ENCODE data around the gene PKDREJ.

The PKDREJ gene

DNA sequence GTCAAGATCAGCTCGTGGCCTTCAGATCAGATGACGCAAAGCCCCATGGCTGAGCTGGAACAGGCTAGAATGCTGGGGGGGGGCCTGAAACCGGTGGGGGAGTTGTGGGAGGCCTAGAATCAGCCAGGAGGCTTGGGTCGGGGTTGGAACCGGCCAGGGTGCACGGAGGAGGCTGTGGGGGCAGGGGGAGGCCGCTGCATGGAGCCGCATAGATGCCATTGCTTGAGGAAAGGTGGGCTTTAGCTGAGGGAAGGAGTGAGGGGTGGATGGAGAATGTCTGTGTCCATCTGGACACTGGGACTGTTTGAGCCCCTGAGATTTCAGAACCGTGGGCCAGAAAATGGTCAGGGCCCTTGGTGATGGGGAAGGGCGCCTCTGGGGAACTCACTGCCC lies 38.2 kb downstream of the PKDREJ start:
- no peak for TF ChIP-seq TARDBP (IDR thresholded peaks at IDR 0.05)
- TF ChIP-seq FOXK2 (IDR thresholded peaks at IDR 0.05), result no peak
- no peak for TF ChIP-seq SP1 (IDR thresholded peaks at IDR 0.05)
- TF ChIP-seq BHLHE40 (IDR thresholded peaks at IDR 0.05; ENCODE audit: borderline replicate concordance), result no peak
- TF ChIP-seq NFRKB (IDR thresholded peaks at IDR 0.05), result no peak
- TF ChIP-seq ELF4 (IDR thresholded peaks at IDR 0.05), result no peak
- no peak for TF ChIP-seq HDGF (IDR thresholded peaks at IDR 0.05; ENCODE audit: borderline replicate concordance)
- no peak for TF ChIP-seq ZNF384 (IDR thresholded peaks at IDR 0.05)
- TF ChIP-seq CTBP1 (IDR thresholded peaks at IDR 0.05; ENCODE audit: borderline replicate concordance), result no peak
- TF ChIP-seq ARNT (IDR thresholded peaks at IDR 0.05), result no peak
- CTCF ChIA-PET, result no interaction called here
- POLR2A ChIA-PET, result no interaction called here
- DNase-seq (ENCODE audit: extremely low spot score), result no peak

- no peak for TF ChIP-seq ELF4 (IDR thresholded peaks at IDR 0.05)
- no peak for TF ChIP-seq LEF1 (IDR thresholded peaks at IDR 0.05; ENCODE audit: borderline replicate concordance)
- no peak for TF ChIP-seq SUZ12 (IDR thresholded peaks at IDR 0.05)
- no peak for TF ChIP-seq NFRKB (IDR thresholded peaks at IDR 0.05)
- no peak for TF ChIP-seq FOXK2 (IDR thresholded peaks at IDR 0.05)
- TF ChIP-seq BHLHE40 (IDR thresholded peaks at IDR 0.05; ENCODE audit: borderline replicate concordance), result no peak
- CTCF ChIA-PET, result no interaction called here
- DNase-seq (ENCODE audit: extremely low spot score), result no peak
- POLR2A ChIA-PET, result no interaction called here
These were observed 38.9 kb downstream of the PKDREJ start for GRCh38 chr22:46224044-46224897.

DNA sequence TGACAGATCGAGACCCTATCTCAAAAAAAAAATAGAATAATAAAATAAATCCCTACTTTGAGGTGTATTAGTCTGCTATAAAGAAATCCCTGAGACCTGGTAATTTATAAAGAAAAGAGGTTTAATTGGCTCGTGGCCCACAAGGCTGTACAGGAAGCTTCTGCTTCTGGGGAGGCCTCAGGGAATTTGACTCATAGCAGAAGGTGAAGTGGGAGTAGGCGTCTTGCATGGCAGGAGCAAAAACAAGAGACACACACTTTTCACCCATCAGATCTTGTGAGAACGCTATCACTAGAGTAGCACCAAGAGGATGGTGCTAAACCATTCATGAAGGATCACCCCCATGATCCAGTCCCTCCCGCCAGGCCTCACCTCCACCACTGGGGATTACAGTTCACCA lies 42.2 kb downstream of the PKDREJ start:
- no peak for DNase-seq (ENCODE audit: extremely low spot score)
- ChIA-PET POLR2A (no interaction called here), CTCF (no interaction called here)
- no peak for TF ChIP-seq NFRKB (IDR thresholded peaks at IDR 0.05)
- TF ChIP-seq ARNT (IDR thresholded peaks at IDR 0.05), result no peak
- no peak for TF ChIP-seq BHLHE40 (IDR thresholded peaks at IDR 0.05; ENCODE audit: borderline replicate concordance)
- TF ChIP-seq TARDBP (IDR thresholded peaks at IDR 0.05), result no peak
- TF ChIP-seq CTBP1 (IDR thresholded peaks at IDR 0.05; ENCODE audit: borderline replicate concordance), result no peak
- no peak for TF ChIP-seq L3MBTL2 (conservative IDR thresholded peaks at IDR 0.05)
- no peak for TF ChIP-seq FOXM1 (IDR thresholded peaks at IDR 0.05; ENCODE audit: borderline replicate concordance)
- TF ChIP-seq PKNOX1 (IDR thresholded peaks at IDR 0.05), result no peak
- TF ChIP-seq SUZ12 (IDR thresholded peaks at IDR 0.05), result no peak
- no peak for TF ChIP-seq ZNF384 (IDR thresholded peaks at IDR 0.05)
- no peak for TF ChIP-seq SP1 (IDR thresholded peaks at IDR 0.05)
- no peak for TF ChIP-seq LEF1 (IDR thresholded peaks at IDR 0.05; ENCODE audit: borderline replicate concordance)
- no peak for TF ChIP-seq ELF4 (IDR thresholded peaks at IDR 0.05)
- TF ChIP-seq FOXK2 (IDR thresholded peaks at IDR 0.05), result no peak
- no peak for TF ChIP-seq HDGF (IDR thresholded peaks at IDR 0.05; ENCODE audit: borderline replicate concordance)
- TF ChIP-seq FOXA1 (IDR thresholded peaks at IDR 0.05), result no peak

- POLR2A ChIA-PET, result no interaction called here
These were observed 43.5 kb downstream of the PKDREJ start for GRCh38 chr22:46219636-46220035.

DNA sequence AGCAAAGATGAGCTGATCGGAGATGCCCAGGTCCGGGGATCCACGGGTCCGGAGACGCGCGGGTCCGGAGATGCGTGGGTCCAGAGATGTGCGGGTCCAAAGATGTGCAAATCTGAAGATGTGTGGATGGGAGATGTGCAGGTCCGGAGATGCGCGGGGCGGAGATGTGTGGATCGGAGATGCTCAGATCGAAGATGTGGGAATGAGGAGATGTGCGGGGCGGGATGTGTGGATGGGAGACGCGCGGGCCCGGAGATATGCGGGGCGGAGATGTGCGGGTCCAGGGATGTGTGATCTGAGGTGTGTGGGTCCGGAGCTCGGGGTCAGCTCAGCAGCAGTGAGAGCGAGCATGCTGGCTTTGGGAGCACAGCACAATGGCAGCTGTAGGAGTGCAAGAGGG lies 48.5 kb downstream of the PKDREJ start:
- CTCF ChIA-PET, result no interaction called here
- DNase-seq (ENCODE audit: extremely low spot score), result no peak
- no peak for TF ChIP-seq ARNT (IDR thresholded peaks at IDR 0.05)
- POLR2A ChIA-PET, result no interaction called here

More at GRCh38 chr22:46219636-46220035, 43.5 kb downstream of the PKDREJ start:
- CTCF ChIA-PET, result no interaction called here
- TF ChIP-seq FOXM1 (IDR thresholded peaks at IDR 0.05; ENCODE audit: borderline replicate concordance) (no peak), BHLHE40 (IDR thresholded peaks at IDR 0.05; ENCODE audit: borderline replicate concordance) (no peak), TARDBP (IDR thresholded peaks at IDR 0.05) (no peak), PKNOX1 (IDR thresholded peaks at IDR 0.05) (no peak), SUZ12 (IDR thresholded peaks at IDR 0.05) (no peak), FOXK2 (IDR thresholded peaks at IDR 0.05) (no peak)
- DNase-seq (ENCODE audit: extremely low spot score), result no peak

DNA sequence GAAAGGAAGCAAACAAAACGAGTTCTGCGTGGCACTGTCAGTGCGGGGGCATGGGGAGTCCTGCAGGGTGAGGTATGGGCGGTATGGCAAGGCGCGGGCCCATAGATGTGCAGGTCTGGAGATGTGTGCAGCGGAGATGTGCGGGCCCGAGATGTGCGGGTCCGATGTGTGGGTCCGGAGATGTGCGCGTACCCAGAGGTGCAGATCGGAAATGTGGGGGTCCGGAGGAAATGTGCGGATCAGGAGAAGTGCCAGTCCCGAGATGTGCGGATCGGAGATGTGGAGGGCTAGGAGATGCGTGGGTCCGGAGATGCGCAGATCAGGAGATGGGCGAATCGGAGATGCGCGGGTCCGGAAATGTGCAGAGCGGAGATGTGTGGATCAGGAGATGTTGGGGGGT lies 49.0 kb downstream of the PKDREJ start:
- ChIA-PET POLR2A (no interaction called here), CTCF (no interaction called here)
- TF ChIP-seq NFRKB (IDR thresholded peaks at IDR 0.05), result no peak
- TF ChIP-seq FOXA1 (IDR thresholded peaks at IDR 0.05), result no peak
- no peak for TF ChIP-seq SUZ12 (IDR thresholded peaks at IDR 0.05)
- no peak for TF ChIP-seq L3MBTL2 (conservative IDR thresholded peaks at IDR 0.05)
- TF ChIP-seq TARDBP (IDR thresholded peaks at IDR 0.05), result no peak
- TF ChIP-seq PKNOX1 (IDR thresholded peaks at IDR 0.05), result no peak
- TF ChIP-seq LEF1 (IDR thresholded peaks at IDR 0.05; ENCODE audit: borderline replicate concordance), result no peak
- TF ChIP-seq SP1 (IDR thresholded peaks at IDR 0.05), result no peak
- TF ChIP-seq BHLHE40 (IDR thresholded peaks at IDR 0.05; ENCODE audit: borderline replicate concordance), result no peak
- TF ChIP-seq ELF4 (IDR thresholded peaks at IDR 0.05), result no peak
- TF ChIP-seq CTBP1 (IDR thresholded peaks at IDR 0.05; ENCODE audit: borderline replicate concordance), result no peak
- TF ChIP-seq HDGF (IDR thresholded peaks at IDR 0.05; ENCODE audit: borderline replicate concordance), result no peak
- no peak for TF ChIP-seq ARNT (IDR thresholded peaks at IDR 0.05)
- TF ChIP-seq FOXK2 (IDR thresholded peaks at IDR 0.05), result no peak
- no peak for TF ChIP-seq FOXM1 (IDR thresholded peaks at IDR 0.05; ENCODE audit: borderline replicate concordance)
- TF ChIP-seq ZNF384 (IDR thresholded peaks at IDR 0.05), result no peak
- no peak for DNase-seq (ENCODE audit: extremely low spot score)

Measured in HEK293T (cell line).